GM11168 (cell line): ENCODE data around the gene SLC45A1.

Experiments used
- in situ Hi-C: fragments of 300-500 bp; cut with MboI; formaldehyde crosslinking; loops from one replicate; pipeline ENCODE4 v1.12.0; 2022; ENCODE audit warnings: low sequenced_read_pairs; ENCODE audit not compliant: unreplicated experiment

Gene SLC45A1

DNA sequence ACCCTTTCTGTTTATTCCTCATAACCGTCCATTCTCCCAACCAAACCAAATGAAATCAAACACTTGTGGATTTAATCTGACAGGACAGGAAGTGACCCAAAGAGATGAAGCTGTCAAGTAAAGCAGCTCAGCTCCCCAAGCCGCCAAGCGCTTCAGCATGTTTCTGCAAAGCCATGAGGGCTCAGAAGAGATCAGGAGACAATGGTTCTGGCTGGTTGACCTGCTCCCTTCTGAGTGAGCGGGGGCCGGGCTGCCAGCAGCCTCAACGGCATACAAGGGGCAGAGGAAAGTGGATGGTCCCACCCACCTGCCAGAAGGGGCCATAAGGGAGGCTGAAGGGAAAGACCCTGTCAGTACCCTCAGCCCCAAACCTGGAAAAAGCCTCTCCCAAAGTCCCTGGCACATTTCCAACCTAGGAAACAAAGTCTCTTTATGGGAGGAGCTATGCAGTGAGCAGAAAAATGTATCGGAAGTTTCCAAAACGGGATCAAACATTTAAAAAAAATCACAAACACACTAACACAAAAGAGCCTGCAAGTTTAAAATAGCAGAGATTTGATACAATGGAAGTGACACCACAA, 45.4 kb downstream of the SLC45A1 start:
- in situ Hi-C loops = no loop called here

DNA sequence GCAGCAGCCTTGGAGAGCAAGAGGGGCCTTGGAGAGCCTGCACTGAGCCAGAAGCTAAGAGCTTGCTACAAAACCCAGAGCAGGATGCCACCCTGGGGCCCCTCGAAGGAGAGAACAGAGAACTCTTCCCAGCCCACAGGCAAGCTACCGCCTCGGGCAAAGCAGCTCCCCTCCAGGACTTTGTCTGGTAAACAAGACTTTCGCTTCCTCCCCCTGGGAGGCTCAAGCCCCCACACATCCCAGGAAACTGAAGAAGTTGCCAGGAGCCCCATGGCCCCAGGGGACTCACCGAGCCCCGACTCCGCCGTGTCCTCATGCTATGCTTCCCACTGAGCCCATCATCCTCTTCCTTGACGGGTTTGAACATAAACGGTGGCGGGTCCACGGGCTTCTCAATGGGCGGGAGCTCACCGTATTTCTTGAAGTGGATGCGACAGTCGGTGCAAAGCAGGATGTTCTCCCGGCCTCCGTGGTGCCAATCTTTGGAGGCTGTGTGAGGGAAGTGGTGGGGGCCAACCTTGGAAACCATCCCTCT, 45.9 kb downstream of the SLC45A1 start:
- in situ Hi-C loops = no loop called here

DNA sequence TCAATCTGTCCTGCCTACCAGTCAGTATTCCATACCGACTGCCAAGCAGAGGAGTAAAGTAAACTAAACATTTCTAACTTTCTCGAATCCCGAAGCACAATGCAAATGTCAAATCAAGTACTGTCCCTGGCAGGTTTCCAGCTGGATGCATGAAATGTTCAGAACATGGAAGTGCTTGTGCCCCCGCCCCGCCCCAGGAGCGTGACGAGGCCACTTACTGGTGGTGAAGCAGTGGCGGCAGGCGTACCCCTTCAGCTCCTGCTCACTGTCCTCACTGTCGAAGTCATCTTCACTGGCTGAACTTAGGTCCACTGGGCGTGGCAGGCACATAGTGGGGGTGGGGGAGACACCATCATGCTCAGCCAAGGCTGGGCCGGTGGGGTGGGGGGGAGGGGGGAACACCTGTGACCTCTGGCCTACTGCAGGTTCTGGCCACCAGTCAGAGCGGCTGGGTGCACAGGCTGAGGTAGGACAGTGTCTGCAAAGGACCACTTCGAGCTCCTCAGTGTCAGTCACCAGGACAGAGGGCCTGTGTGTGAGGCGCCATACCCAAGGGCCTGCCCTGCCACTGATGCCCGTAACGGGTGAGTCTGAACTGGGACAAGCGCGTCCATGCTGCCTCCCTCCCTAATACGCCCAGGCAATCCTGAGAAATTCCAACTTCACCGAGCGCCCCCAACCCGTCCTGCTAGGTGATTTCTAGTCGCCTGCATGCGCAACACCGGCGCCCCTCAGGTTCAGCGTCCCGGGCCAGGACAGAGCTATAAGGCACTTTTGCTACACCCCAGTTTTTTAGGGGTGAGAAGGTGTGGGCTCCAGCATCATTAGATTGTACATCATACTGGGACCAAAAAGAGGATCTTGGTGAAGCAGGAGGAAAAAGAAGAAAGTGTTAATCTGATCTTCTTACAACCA, 46.9 kb downstream of the SLC45A1 start:
- in situ Hi-C loops = no loop called here

DNA sequence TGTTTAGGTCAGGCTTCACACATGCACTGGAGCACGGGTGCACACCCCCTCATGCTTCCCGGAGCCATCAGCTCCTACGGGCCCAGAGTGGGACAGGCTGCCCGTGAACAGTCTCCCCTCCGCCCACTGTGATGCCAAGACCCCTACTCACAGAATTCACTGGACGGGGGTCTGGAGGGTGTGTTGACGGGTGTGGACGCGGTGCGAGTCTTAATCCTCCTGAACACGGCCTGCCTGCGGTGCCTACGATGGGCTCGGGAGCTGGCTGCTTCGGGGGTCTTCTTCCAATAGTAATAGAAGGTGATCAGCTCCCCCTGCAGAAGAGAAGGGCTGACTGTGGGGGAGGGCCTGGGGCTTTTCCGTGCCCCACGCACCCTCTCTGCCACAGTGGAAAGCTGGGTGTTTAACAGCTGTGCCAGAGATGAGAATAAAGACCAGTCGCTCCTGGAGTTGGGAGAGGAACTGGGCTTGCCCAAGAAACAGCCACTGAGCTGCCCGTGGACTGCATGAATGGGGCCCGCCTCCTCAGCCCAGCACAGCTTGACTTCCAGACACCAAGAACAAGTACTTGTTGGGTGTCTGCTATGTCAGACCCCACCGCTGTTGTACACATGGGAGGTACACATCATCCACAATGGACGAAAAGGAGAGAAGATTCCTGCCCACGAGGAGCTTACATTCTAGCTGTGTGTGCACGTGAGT, 47.9 kb downstream of the SLC45A1 start:
- in situ Hi-C loops = no loop called here

DNA sequence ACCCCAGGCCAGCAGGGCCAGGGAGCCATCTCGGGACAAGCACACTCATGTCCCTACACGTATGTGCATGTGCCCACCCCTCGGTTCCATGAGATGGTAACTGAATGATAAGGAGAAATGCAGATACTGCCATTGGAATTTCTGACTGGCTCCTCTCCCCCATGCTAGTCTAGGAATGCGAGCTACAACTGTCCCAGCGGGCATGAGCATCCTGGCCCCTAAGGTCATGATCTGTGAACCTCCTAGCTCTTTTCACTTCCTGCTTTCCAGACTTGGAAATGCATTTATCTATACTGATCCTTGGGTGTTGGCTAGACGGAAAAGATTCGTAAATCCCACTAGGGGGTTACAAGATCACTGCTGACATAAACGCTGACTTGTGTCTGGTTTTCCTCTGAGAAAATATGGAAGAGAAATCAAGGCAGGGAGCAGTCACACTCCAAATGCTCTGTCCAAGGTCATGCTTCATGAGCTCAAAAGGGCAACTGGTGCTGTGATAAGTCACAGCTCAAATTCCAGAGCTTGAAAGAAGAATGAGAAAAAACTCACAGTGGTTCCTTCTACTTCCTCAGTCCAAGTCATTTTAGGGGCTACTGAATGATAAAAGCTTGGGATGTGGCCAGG, 49.8 kb downstream of the SLC45A1 start:
- in situ Hi-C loops = no loop called here

DNA sequence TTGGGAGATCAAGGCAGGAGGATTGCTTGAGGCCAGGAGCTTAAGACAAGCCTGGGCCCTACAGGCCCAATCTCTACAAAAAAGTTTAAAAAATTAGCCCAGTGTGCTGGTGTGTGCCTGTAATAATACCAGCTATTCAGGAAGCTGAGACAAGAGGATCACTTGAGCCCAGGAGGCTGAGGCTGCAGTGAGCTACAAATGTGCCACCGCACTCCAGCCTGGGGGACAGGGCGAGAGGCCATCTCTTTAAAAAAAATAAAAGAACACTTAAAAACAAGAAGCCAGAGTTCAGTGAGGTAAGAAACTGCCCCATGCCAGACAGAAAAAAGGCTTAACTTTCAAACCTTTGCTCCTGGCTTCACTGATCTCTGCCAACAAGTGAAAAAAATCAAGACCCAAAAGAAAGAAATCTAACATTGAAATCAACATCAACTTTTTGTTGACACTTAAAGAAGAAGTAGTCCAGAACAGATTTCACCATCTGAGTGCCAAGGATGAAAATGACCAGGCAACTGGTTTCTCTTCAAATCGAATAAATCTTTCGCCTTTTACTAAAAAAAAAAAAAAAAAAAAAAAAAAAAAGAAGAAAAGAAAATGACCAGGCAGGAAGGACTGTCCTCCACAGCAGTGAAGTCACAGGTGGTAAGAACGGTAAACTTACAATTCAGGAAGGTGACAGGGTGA, 51.2 kb downstream of the SLC45A1 start:
- in situ Hi-C loops = no loop called here

DNA sequence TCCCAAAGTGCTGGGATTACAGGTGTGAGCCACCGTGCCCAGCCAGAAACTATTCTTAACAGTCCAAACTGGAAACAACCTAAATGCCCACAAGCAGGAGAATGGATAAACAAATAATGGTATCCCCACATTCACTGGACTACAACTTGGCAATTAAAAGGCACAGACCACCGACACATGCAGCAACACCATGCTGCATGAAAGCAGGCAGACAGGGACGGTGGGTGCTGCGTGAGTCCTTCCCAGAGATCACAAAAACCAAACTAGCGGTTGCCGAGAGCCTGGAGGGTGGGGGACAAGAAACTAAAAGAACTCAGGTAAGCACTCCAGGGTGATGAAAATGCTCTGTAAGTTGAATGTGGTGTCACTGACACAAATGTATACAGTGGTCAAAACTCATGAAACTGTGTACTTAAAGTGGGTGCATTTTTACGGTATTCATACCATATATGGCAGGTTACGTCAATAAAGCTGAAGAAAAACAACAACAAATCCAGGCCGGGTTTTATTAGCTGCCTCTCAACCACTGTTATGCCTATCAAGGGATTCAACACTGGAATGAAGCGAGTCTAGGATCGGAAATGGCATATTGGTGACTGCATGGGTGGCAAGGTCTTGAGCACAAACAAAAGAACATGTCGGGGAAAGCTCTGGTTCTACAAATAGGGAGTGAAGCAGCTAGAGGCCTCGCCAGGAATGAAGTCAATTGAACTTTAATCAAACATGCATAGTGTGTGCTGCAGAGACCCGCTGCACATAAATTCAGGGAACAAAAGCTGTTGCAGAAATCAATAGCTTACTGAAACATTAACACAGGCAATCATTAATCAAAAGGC, 52.4 kb downstream of the SLC45A1 start:
- in situ Hi-C loops = no loop called here

DNA sequence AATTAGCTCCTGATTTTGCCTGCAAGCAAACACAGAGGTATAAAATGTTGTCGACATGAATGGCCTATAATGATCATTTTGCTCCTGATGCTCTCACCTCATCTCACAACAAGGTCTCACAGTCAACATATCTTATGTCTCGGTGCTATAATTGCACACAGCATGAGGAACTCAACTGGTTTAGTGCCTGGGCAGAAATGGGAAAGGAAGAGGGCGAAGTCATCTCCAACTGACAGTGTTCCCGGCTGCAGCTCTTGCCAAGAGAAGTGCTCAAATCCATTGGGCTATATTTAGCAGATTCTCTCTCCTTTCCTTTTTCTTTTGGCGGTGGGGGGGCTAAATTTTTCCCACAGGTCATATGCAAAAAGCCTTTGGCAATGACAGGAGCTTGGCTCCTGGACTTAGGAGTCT, 53.0 kb downstream of the SLC45A1 start:
- in situ Hi-C loops = no loop called here

DNA sequence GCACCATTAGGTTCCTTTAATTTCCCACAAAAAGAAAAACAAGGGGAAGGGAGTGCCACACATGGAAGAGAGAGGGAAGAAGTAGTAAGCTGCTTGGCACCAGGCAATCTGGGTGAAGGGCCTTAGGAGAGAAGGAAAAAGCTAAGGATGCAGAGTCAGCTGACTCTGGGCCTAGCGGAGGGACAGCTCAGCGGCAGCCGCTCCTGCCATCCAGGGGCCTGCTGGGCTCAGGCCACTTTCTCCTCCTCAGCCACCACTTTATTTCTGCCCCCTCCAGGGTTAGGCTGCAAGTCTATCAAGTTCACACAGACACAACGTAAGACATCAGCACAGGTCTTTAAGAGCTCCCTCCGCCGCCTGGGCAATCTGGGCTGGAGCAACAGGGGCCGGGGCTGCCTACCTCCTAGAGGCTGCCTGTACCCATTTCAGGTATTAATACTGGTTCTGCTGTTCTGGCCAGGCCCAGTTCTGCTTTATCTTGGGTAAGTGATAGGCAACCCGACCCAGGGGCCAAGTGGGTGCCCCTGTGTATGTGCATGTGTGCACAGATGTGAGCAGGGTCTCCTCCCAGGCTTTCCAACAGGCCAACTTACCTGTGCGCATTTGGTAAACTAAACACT, 53.6 kb downstream of the SLC45A1 start:
- in situ Hi-C loops = no loop called here

DNA sequence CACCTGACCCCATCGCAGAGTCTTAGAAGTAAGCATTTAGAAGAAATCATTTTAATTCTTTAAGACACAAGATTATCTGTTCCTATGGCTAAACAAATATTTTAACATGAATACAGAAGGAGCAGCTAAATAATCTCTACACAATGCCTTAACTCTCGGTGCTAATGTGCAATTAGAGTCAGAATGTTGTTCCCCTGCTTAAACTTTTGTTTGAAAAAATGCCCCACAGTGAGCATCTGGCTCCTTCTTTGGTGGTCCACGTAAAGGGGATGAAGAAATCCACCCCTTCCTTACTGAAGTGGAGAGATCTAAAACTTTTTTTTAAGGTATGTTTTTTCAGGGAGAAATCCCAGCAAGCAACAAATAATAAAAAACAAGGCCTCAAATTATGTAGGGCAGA, 55.2 kb downstream of the SLC45A1 start:
- in situ Hi-C loops = no loop called here

DNA sequence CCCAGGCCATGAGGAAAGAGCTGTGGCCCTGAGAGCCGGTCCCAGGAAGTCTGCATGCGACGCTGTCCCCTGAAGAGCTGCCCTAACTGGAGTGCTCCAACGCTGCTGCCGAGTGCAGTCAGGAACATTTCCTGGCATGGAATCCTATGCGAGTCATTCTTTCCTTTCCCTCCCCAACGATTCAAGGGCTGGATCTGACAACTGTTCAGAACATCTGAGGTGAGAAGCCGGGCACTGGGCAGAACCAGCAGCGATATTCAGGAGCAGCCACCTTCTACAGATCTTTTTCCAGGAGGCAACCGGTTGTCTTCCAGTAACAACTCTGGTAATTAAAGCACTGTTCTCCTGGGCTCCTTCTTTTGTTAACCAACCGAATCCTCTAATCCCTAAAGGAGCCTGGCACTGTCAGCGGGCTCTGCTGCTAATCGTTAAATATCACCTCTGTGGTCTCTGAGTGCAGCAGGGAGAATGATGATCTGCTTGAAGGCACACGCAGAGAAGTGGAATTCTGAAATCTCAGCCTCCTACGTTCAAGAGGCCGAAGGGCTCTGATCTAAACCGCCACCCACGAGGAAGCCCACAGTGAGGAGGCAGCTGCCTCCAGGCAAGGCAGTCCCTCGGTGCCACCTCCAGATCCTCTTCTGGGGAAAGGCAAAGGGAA, 55.8 kb downstream of the SLC45A1 start:
- in situ Hi-C loops = no loop called here

DNA sequence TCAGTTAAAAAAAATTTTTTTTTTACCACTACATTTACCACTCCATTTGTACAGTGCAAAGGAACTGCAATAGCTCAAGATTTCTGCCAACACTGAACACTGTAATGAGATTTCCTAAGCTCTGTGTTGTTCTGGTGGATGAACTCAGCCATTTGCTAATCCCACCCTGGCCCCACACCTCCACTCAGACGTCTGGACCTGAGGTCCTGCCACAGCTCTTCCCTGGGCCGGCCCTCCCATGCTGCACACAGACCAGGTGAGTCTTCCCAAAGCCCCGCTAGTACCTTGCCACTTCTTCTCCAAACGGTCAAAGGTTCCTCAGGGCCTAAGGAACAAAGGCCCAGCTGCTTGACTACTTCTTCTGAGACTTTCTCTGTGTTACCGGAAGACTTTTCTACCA, 56.4 kb downstream of the SLC45A1 start:
- in situ Hi-C loops = no loop called here

DNA sequence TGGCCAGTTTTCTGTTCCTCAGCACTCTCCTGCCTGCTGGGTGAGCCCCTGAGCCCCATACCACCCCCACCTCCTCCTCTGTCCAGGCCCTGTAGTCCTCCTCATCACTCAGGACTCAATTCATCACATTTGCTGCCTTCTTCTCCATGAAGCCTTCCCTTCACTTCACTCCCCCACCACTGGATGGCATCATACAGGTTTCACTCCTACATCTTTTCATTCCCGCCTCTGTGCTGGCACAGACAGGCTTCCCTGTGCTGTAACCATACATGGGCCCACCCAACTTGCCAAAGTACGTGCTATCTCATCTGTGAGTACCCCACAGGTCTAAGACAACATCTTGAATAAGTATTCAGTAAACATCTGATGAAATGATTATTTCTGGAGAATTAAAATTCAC, 56.9 kb downstream of the SLC45A1 start:
- in situ Hi-C loops = no loop called here

DNA sequence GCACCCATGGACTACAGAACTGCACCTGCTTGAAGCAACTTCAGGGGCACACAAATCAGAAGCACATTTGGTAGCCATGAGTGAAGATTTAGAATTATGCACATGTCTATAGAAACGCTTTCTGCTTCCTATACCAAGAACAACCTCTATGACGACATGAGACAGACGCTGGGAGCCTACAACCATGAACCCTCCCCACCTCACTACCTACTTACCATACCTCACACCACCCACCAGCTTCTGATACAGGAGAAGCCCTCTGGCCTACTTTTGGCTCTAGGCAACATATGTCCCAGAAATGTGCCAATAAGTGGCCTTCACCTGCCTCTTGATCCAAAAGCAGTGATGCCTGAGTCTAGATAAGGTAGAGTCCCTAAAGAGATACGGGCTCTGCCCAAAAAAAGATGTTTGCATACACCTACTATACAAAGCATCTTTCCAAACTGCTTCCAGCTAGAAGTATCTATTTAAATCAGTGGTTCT, 58.5 kb downstream of the SLC45A1 start:
- in situ Hi-C loops = no loop called here

DNA sequence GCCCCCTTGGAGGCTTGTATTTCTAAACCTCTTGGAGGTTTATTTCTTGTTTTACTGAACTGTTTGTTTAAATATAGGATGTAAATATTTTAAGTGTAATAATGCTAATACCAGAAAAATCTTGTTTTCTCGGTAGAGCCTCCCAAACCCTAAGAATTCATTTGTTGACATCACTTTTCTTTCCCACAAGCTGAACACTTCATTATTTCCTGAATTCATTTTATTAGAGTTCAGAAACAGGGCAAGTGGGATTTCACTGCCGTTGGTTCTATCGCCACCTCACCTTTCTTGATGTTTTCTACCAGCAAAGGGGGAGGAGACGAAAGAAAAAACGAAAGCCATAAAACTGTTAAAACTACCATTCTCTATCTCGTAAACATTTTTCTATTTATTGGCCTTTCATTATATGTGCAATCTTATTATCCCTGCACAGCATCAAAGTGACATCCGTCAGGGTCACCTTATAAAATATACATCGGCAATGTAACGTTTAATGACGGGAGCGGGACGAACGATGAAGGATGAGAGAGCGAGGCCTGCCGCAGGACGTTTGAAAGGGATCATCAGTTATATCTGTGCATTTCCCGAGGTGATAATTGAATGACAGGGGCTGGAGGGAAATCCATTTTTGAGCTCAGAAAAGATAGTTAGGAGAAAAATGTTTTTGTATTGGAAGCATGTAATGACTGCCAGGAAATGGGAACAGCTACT, 59.5 kb downstream of the SLC45A1 start:
- in situ Hi-C loops = no loop called here

DNA sequence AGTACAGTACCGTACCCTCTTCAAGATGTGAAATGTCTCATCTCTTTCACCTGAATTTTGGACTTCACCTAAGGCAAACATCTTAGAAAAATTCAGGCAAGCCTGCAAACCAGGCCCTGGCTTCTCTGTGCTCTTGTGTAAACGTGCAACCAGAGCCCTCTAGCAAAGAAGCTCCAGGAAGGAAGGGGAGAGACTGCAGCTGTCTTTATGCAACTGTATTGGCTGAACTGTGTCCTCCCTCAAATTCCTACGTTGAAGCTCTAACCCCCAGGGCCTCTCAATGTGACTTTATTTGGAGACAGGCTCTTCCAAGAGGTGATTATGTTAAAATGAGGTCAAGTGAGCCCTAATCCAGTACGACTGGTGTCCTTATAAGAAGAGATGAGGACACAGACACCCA, 60.3 kb downstream of the SLC45A1 start:
- in situ Hi-C loops = no loop called here

DNA sequence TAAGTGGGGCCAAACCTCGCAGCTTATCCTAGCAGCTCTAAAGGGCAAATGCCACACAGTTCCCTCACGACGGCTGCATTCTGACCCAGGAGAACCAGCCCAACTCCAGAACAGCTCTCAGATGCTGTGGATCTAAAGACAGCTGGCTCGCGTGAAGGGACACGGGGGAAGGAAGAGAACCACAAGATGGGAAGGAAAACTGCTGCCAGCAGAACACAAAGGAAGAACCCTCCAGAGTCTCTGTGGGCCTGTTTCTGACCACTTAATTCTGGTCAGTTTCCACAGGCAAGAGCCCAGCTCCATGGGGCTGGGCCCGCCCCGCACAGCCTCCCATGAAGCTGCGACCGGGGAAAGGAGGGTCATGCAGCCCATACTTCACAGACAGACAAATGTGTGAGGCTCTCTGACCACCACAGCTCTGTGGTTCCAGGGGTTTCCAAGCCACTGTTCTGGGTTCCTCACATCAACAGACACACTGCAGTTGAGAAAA, 61.1 kb downstream of the SLC45A1 start:
- in situ Hi-C loops = no loop called here
